H1 (cell line): ENCODE data around the gene DNAAF8. TPM values are rescaled to one million over a fixed set of nuclear protein-coding genes. Genes with fewer than 3 reads are reported as not detected.

Experiments
- CTCF ChIA-PET: fragments of 300-600 bp; sonication (Branson Sonifier 250); formaldehyde crosslinking; loops from one replicate; lab custom pipeline; 2021; ENCODE audit not compliant: partially characterized antibody; lab: Charles Lee
- POLR2A ChIA-PET: fragments of 300-600 bp; sonication (Branson Sonifier 250); formaldehyde crosslinking; loops from one replicate; lab custom pipeline; 2021; ENCODE audit warnings: inconsistent platforms; ENCODE audit not compliant: partially characterized antibody; lab: Charles Lee
- DNase-seq, 2 experiments: peaks; one replicate each; pipeline versions ENCODE4 v3.0.0 to v3.0.0-alpha.2; 2010 to 2022; ENCODE audit warnings: low spot score in 2 of 2, low read depth in 1 of 2, mixed read lengths in 1 of 2
- FAIRE-seq: peaks from 2 replicates; lab custom pipeline; 2011; peaks lifted over from hg19 to GRCh38; lab: Jason Lieb, UNC
- H2AFZ ChIP-seq: 2 replicates; pipeline ENCODE4 v1.8.1; 2012; ENCODE audit warnings: low read length, inconsistent platforms
- H2AK5ac ChIP-seq: 2 replicates; pipeline ENCODE4 v1.6.1; 2013; ENCODE audit warnings: low read depth, low read length
- H2BK120ac ChIP-seq: replicated peaks from 2 replicates; pipeline ENCODE3; 2013; ENCODE audit warnings: low read depth, low read length, inconsistent platforms
- H2BK12ac ChIP-seq: 2 replicates; pipeline ENCODE4 v1.6.1; 2013; ENCODE audit warnings: low read depth, low read length
- H2BK15ac ChIP-seq: 2 replicates; pipeline ENCODE4 v1.6.1; 2013; ENCODE audit warnings: low read length
- H2BK20ac ChIP-seq: 2 replicates; pipeline ENCODE4 v1.6.1; 2013; ENCODE audit warnings: low read length
- H2BK5ac ChIP-seq: 2 replicates; pipeline ENCODE4 v1.6.1; 2013; ENCODE audit warnings: low read depth, low read length
- H3K14ac ChIP-seq: 2 replicates; pipeline ENCODE4 v1.6.1; 2013; ENCODE audit warnings: inconsistent platforms; ENCODE audit not compliant: insufficient read length
- H3K18ac ChIP-seq: 2 replicates; pipeline ENCODE4 v1.6.1; 2013; ENCODE audit warnings: low read length; ENCODE audit errors: extremely low read depth
- H3K23ac ChIP-seq: 2 replicates; pipeline ENCODE4 v1.6.1; 2013; ENCODE audit warnings: inconsistent platforms; ENCODE audit not compliant: insufficient read length
- H3K23me2 ChIP-seq: 2 replicates; pipeline ENCODE4 v1.6.1; 2013; ENCODE audit warnings: low read depth, low read length
- H3K27ac ChIP-seq: 2 replicates; pipeline ENCODE4 v1.6.1; 2011; ENCODE audit warnings: low read depth, low read length, inconsistent platforms
- H3K27me3 ChIP-seq, 4 experiments: replicated peaks in 1 of 4; 1 replicate in 1 of 4; 2 replicates in 3 of 4; pipeline versions ENCODE4 v1.6.1 to v1.8.1; 2011 to 2013; ENCODE audit warnings: low read length in 3 of 4, mild to moderate bottlenecking in 3 of 4, inconsistent platforms in 2 of 4, mixed read lengths in 2 of 4, moderate library complexity in 1 of 4; ENCODE audit not compliant: control insufficient read depth in 3 of 4, insufficient read depth in 3 of 4; ENCODE audit errors: extremely low read depth in 1 of 4
- H3K36me3 ChIP-seq, 4 experiments: 2 replicates each; pipeline versions ENCODE4 v1.6.1 to v1.8.1; 2011 to 2013; ENCODE audit warnings: mild to moderate bottlenecking in 4 of 4, low read length in 3 of 4, moderate library complexity in 2 of 4, control low read depth in 1 of 4, inconsistent platforms in 1 of 4; ENCODE audit not compliant: insufficient read depth in 4 of 4, control insufficient read depth in 2 of 4
- H3K4ac ChIP-seq: replicated peaks from 2 replicates; pipeline ENCODE3; 2013; ENCODE audit warnings: low read length, low read depth, mixed read lengths, inconsistent platforms; ENCODE audit not compliant: insufficient read length
- H3K4me1 ChIP-seq, 4 experiments: replicated peaks in 1 of 4; 1 replicate in 1 of 4; 2 replicates in 3 of 4; pipeline versions ENCODE4 v1.6.1 to v1.8.1; 2011 to 2013; ENCODE audit warnings: low read length in 3 of 4, inconsistent platforms in 2 of 4, mixed read lengths in 1 of 4; ENCODE audit not compliant: insufficient read depth in 4 of 4, control insufficient read depth in 3 of 4
- H3K4me2 ChIP-seq, 2 experiments: 2 replicates each; pipeline versions ENCODE4 v1.6.1 to v1.8.1; 2011 to 2013; ENCODE audit warnings: low read depth in 2 of 2, low read length in 2 of 2, control low read depth in 1 of 2, inconsistent platforms in 1 of 2, mild to moderate bottlenecking in 1 of 2; ENCODE audit not compliant: insufficient read depth in 1 of 2
- H3K4me3 ChIP-seq, 4 experiments: fragments of 200-600, 300-600 bp in 1 of 4; sonication (generic), shearing (Covaris generic), sonication (Bioruptor Twin) in 1 of 4; 2 replicates each; pipeline versions ENCODE4 v1.5.1 to v1.8.1; 2011 to 2016; ENCODE audit warnings: low read length in 4 of 4, low read depth in 3 of 4, control low read depth in 2 of 4, inconsistent platforms in 2 of 4, mild to moderate bottlenecking in 2 of 4, mixed read lengths in 1 of 4, moderate library complexity in 1 of 4; ENCODE audit not compliant: insufficient read depth in 2 of 4; ENCODE audit errors: extremely low read depth in 1 of 4
- H3K56ac ChIP-seq: replicated peaks from 2 replicates; pipeline ENCODE3; 2013; ENCODE audit warnings: low read depth, mild to moderate bottlenecking, mixed read lengths, low read length, inconsistent platforms; ENCODE audit not compliant: insufficient read length
- H3K79me1 ChIP-seq: 2 replicates; pipeline ENCODE4 v1.6.1; 2013; ENCODE audit warnings: low read depth, low read length, control low read depth
- H3K79me2 ChIP-seq, 2 experiments: 2 replicates each; pipeline versions ENCODE4 v1.6.1 to v1.8.1; 2012 to 2013; ENCODE audit warnings: low read length in 2 of 2, mild to moderate bottlenecking in 2 of 2, inconsistent platforms in 1 of 2; ENCODE audit not compliant: insufficient read depth in 2 of 2, control insufficient read depth in 1 of 2
- H3K9ac ChIP-seq, 4 experiments: replicated peaks in 1 of 4; 1 replicate in 1 of 4; 2 replicates in 3 of 4; pipeline versions ENCODE4 v1.6.1 to v1.8.1; 2011 to 2013; ENCODE audit warnings: low read depth in 3 of 4, low read length in 3 of 4, control low read depth in 2 of 4, mild to moderate bottlenecking in 2 of 4, moderate library complexity in 2 of 4, inconsistent platforms in 1 of 4; ENCODE audit errors: extremely low read depth in 1 of 4
- H3K9me3 ChIP-seq, 2 experiments: 2 replicates each; pipeline versions ENCODE4 v1.6.1 to v1.8.1; 2012 to 2013; ENCODE audit warnings: mild to moderate bottlenecking in 2 of 2, moderate library complexity in 2 of 2, control low read depth in 1 of 2, inconsistent platforms in 1 of 2, low read depth in 1 of 2, low read length in 1 of 2, mixed read lengths in 1 of 2; ENCODE audit not compliant: insufficient read depth in 2 of 2
- H4K20me1 ChIP-seq, 2 experiments: replicated peaks in 1 of 2; 2 replicates each; pipeline versions ENCODE3 to v1.8.1; 2011 to 2013; ENCODE audit warnings: inconsistent platforms in 2 of 2, low read length in 2 of 2, mild to moderate bottlenecking in 1 of 2; ENCODE audit not compliant: insufficient read depth in 2 of 2, control insufficient read depth in 1 of 2
- H4K5ac ChIP-seq: 2 replicates; pipeline ENCODE4 v1.6.1; 2013; ENCODE audit warnings: low read length, low read depth, mixed read lengths, inconsistent platforms; ENCODE audit not compliant: insufficient read length
- H4K8ac ChIP-seq: 2 replicates; pipeline ENCODE4 v1.8.0; 2013; ENCODE audit warnings: mild to moderate bottlenecking, moderate library complexity, low read length, inconsistent platforms; ENCODE audit not compliant: insufficient read depth; ENCODE audit errors: extremely low read depth
- H4K91ac ChIP-seq: replicated peaks from 2 replicates; pipeline ENCODE3; 2013; ENCODE audit warnings: low read length, mixed read lengths, inconsistent platforms; ENCODE audit not compliant: insufficient read length
- CTBP2 ChIP-seq: IDR thresholded peaks from 2 replicates; pipeline ENCODE4 v1.7.0; 2011; ENCODE audit warnings: borderline replicate concordance, mild to moderate bottlenecking, moderate library complexity, mixed read lengths, low read length; ENCODE audit not compliant: insufficient read depth, insufficient read length
- POLR2A ChIP-seq, 2 experiments: IDR thresholded peaks; 1 replicate in 1 of 2; 2 replicates in 1 of 2; pipeline ENCODE4 v1.6.1; 2011; ENCODE audit warnings: low read depth in 2 of 2, low read length in 2 of 2, mild to moderate bottlenecking in 2 of 2; ENCODE audit errors: control extremely low read depth in 1 of 2
- POLR2AphosphoS5 ChIP-seq: IDR thresholded peaks from 2 replicates; pipeline ENCODE4 v1.6.1; 2011; ENCODE audit warnings: low read depth, low read length
- WGBS, 2 experiments: shearing (Covaris generic) in 1 of 2; methylation state at CpG; one replicate each; pipeline versions ENCODE4 v1.1.6 to v1.1.7; 2013 to 2015; ENCODE audit warnings: low lambda C conversion rate in 2 of 2, mixed read lengths in 2 of 2, inconsistent platforms in 1 of 2, low coverage in 1 of 2, missing lambda C conversion rate in 1 of 2; ENCODE audit not compliant: insufficient replicate concordance in 2 of 2, insufficient coverage in 1 of 2, insufficient read length in 1 of 2; ENCODE audit errors: extremely low coverage in 1 of 2, missing lambda C conversion rate in 1 of 2; 5-methylcytosine and 5-hydroxymethylcytosine counted together
- polyA plus RNA-seq, 7 experiments: library from polyadenylated mRNA; depleted of rRNA in 3 of 7; stranded (reverse) in 5 of 7; unstranded in 2 of 7; fragments of >200 nt in 5 of 7; fragments of 200-250 nt in 2 of 7; gene quantifications; 1 replicate in 5 of 7; 2 replicates in 1 of 7; 4 replicates in 1 of 7; pipeline versions ENCODE4 v1.2.1 to v1.2.3, GENCODE V29; 2011 to 2013; ENCODE audit warnings: missing spikeins in 2 of 7, mixed read lengths in 2 of 7
- total RNA-seq: library from RNA; stranded (reverse); fragmentation: NEBNext Ultra II Directional; extraction: Animal tissue kit (Norgen Biotek cat#: 25700); gene quantifications from 2 replicates; pipeline ENCODE4 v1.2.1, GENCODE V29; 2021
- TF ChIP-seq, protein P1 (sequence below), 3 experiments: IDR thresholded peaks; 1 replicate in 2 of 3; 2 replicates in 1 of 3; pipeline versions ENCODE4 v1.5.1 to v1.6.1; 2011; ENCODE audit warnings: low read length in 3 of 3, mild to moderate bottlenecking in 3 of 3, inconsistent platforms in 2 of 3, low read depth in 1 of 3, moderate library complexity in 1 of 3; ENCODE audit not compliant: insufficient read depth in 1 of 3; ENCODE audit errors: control extremely low read depth in 1 of 3

Gene DNAAF8
- total and polyA plus RNA-seq, 2 of the 8 experiments (the other 6 are each of a cell fraction or from before 2014, with no cell fraction given) = 0.39 TPM; not detected in 1

DNA sequence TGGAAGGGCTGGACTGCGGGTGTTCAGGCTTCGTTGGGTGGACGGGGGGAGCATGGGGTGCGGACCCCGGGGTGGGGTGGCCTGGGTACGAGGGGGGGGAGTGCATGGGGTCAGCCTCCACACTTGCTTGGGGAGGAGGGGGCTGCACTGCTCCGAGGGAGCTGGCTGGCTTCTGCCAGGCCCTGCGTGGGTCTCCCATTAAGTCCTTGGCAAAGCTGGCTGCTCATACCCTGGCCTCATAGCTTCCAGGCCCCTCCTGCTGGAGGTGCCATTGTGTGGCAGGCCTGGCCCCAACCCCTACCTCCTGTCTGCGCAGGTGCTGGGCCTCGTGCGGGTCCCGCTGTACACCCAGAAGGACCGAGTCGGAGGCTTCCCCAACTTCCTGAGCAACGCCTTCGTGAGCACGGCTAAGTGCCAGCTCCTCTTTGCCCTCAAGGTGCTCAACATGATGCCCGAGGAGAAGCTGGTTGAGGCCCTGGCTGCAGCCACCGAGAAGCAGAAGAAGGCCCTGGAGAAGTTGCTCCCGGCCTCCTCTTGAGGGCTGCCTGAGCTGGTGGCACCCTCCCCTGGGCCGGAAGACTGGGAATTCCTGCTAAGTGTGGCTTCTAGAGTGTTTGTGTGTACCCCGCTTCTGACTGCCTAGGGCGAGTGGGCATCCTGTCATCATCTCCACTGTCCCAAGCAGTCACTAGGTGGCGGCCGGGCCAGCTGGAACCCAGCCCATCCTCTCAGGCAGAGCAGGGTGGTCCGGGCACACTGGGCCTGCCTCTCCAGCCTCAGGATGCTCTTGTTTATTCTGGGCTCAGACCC is 39.5 kb upstream of the DNAAF8 start:
- Histone ChIP-seq H3K36me3 (peaks cover 17 to 28% (median 26%) of the 10 kb centered on the region in 4 experiments), H2AK5ac (no peak overlapping the region)

More for the DNA sequence above, 39.5 kb upstream of the DNAAF8 start:
- Histone ChIP-seq H3K4me1 (peaks cover 0 to 7% (median 5%) of the 10 kb centered on the region in 4 experiments; a peak in 4 of 7 replicates), H3K14ac (no peak overlapping the region), H2AFZ (no peak overlapping the region), H3K27ac (no peak overlapping the region), H2BK15ac (no peak overlapping the region), H2BK120ac (no peak overlapping the region), H3K18ac (no peak overlapping the region), H3K23me2 (peaks cover 8% of the 10 kb centered on the region; the same call in 1 of the 2 replicates), H4K5ac (no peak overlapping the region), H3K56ac (no peak overlapping the region), H3K9me3 (no peaks in the 10 kb centered on the region), H4K8ac (peak overlapping the region; percentile 15; the same call in 1 of the 2 replicates), H3K4me3 (peak overlapping the region in 3 of 4 experiments; percentile 72 to 93 (median 76); a peak in 5 of 8 replicates), H3K23ac (no peak overlapping the region), H2BK20ac (no peak overlapping the region), H4K91ac (no peak overlapping the region), H3K79me2 (peaks cover 0 to 2% of the 10 kb centered on the region in 2 experiments; a peak in 1 of 4 replicates), H4K20me1 (peaks cover 0 to 21% of the 10 kb centered on the region in 2 experiments), H2BK5ac (no peak overlapping the region), H3K79me1 (no peaks in the 10 kb centered on the region), H3K9ac (0 out of 7 replicates have a peak overlapping the region, but pooled peaks of 1 of the 4 experiments have one; percentile 16), H3K4me2 (peak overlapping the region; percentile 68), H3K4ac (no peak overlapping the region), H2BK12ac (no peak overlapping the region), H3K27me3 (no peaks in the 10 kb centered on the region)
- CTCF ChIA-PET = interaction anchor here (0.5 to 2.8 kb wide), 13 partner anchors 8 to 261 kb away, joined by 3 to 13 read pairs (median 4); no protein-coding TSS in a partner anchor
- DNase-seq = no peak
- WGBS, 2 experiments = 83% methylated on average over 18 of the region's 26 CpGs; no CpG with 5 or more reads in 1 of the 2 experiments
- FAIRE-seq = no peak
- TF ChIP-seq POLR2A (IDR thresholded peaks at IDR 0.05; ENCODE audit: control extremely low read depth in 1 of 2, low read depth in 2 of 2, low read length in 2 of 2) (peak in 1 of 2 experiments; percentile 8; a peak in 1 of 3 replicates), CTBP2 (no peak), POLR2AphosphoS5 (peak; percentile 69)
- TF ChIP-seq, protein P1, sequence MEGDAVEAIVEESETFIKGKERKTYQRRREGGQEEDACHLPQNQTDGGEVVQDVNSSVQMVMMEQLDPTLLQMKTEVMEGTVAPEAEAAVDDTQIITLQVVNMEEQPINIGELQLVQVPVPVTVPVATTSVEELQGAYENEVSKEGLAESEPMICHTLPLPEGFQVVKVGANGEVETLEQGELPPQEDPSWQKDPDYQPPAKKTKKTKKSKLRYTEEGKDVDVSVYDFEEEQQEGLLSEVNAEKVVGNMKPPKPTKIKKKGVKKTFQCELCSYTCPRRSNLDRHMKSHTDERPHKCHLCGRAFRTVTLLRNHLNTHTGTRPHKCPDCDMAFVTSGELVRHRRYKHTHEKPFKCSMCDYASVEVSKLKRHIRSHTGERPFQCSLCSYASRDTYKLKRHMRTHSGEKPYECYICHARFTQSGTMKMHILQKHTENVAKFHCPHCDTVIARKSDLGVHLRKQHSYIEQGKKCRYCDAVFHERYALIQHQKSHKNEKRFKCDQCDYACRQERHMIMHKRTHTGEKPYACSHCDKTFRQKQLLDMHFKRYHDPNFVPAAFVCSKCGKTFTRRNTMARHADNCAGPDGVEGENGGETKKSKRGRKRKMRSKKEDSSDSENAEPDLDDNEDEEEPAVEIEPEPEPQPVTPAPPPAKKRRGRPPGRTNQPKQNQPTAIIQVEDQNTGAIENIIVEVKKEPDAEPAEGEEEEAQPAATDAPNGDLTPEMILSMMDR (IDR thresholded peaks at IDR 0.05; ENCODE audit: control extremely low read depth in 1 of 3, insufficient read depth in 1 of 3, low read depth in 1 of 3, low read length in 3 of 3) = peak in 1 of 3 experiments; percentile 22; a peak in 2 of 4 replicates
- POLR2A ChIA-PET = interaction anchor here (0.7 to 5.4 kb wide), 17 partner anchors 11 to 189 kb away, joined by 3 to 59 read pairs (median 4); partner anchors contain the start of genes ANKS3, DNAAF8, GLYR1 and SEPTIN12
